Activated CD8-positive, alpha-beta memory T cell treated with anti-CD3 and anti-CD28 coated beads for 36 hours (primary cell): ENCODE measurements around the gene MTRFR. TPM values are rescaled to one million over a fixed set of nuclear protein-coding genes. Genes with fewer than 3 reads are reported as not detected.
"Not testable (repeated sequence)": the region's sequence is repeated elsewhere in the genome, so short reads cannot be mapped to it uniquely, and the experiment has no call there.

Experiments
- CTCF ChIA-PET: fragments of 350-600 bp; sonication (Branson Sonifier 250); formaldehyde crosslinking; loops from one replicate; lab custom pipeline; 2021; ENCODE audit warnings: antibody characterized with exemption; lab: Charles Lee
- POLR2A ChIA-PET: fragments of 350-600 bp; sonication (Branson Sonifier 250); formaldehyde crosslinking; loops from one replicate; lab custom pipeline; 2021; ENCODE audit warnings: antibody characterized with exemption; lab: Charles Lee
- total RNA-seq, 2 experiments: library from RNA; stranded (reverse); gene quantifications; one replicate each; pipeline ENCODE4 v1.2.3, GENCODE V29; 2021

Gene MTRFR
- 10 to 100 TPM; 27.1 to 28.0 TPM for total RNA-seq

- ChIA-PET CTCF (interaction anchor here (0.7 to 1.5 kb wide), 7 partner anchors 10 to 479 kb away, joined by 3 to 6 read pairs (median 3); partner anchors contain the start of gene OGFOD2), POLR2A (interaction anchor here (0.5 to 3.1 kb wide), 16 partner anchors 8 to 1457 kb away, joined by 3 to 32 read pairs (median 4); partner anchors contain the start of genes PITPNM2, RILPL2 and SBNO1)
Observed at GRCh38 chr12:123232807-123233504, at the start of gene MTRFR, which contains the start of gene MPHOSPH9. Gene MTRFR, plus strand, starts transcription at chr12:123233436. Its CDS starts 20,239 bp downstream, at chr12:123253675. Gene MPHOSPH9, minus strand, starts transcription at chr12:123233141. Its CDS starts 2,777 bp downstream, at chr12:123230364.

DNA sequence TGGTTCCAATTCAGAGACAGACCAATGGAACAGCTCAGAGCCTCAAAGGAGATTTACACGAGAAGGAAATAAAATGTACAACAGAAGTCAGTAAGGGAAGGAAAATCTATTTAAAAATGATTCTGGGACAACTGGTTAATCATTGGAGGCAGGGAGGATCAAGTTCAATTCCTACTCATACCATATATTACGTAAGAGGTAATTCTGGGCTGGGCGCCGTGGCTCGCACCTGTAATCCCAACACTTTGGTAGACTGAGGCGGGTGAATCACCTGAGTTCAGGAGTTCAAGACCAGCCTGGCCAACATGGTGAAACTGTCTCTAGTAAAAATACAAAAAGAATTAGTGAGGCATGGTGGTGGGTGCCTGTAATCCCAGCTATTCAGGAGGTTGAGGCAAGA is 45.6 kb upstream of the MTRFR start:
- ChIA-PET POLR2A (interaction anchor here (0.5 to 0.6 kb wide), 2 partner anchors 36 to 104 kb away, joined by 3 to 4 read pairs; no protein-coding TSS in a partner anchor), CTCF (no interaction called here)

- ChIA-PET CTCF (no interaction called here), POLR2A (no interaction called here)
Observed at GRCh38 chr12:123199936-123200335, 33.3 kb upstream of the MTRFR start.

DNA sequence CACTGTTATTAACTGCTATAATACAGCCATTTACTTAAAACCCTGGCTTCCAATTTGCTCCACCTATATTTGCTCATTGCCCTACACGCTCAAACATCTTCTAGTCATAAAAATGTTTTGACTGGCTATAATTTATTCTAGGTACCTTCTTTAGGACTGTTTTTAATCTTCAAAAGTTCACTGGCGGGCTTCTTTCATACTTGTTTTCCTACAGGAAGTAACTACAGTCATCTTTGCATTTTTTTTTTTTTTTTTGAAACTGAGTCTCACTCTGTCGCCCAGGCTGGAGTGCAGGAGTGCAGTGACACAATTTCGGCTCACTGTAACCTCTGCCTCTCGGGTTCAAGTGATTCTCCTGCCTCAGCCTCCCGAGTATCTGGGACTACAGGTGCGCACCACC is 32.8 kb upstream of the MTRFR start:
- CTCF ChIA-PET: no interaction called here

GRCh38 chr12:123206794-123207193 is 26.4 kb upstream of the MTRFR start:
- CTCF ChIA-PET, POLR2A ChIA-PET: not testable (repeated sequence)

More for the DNA sequence above, 32.8 kb upstream of the MTRFR start:
- POLR2A ChIA-PET: interaction anchor here (0.6 kb wide), 1 partner anchor 55 kb away, joined by 4 read pairs; no protein-coding TSS in a partner anchor

- CTCF ChIA-PET: not testable (repeated sequence)
Observed at GRCh38 chr12:123207815-123208214, 25.4 kb upstream of the MTRFR start.

DNA sequence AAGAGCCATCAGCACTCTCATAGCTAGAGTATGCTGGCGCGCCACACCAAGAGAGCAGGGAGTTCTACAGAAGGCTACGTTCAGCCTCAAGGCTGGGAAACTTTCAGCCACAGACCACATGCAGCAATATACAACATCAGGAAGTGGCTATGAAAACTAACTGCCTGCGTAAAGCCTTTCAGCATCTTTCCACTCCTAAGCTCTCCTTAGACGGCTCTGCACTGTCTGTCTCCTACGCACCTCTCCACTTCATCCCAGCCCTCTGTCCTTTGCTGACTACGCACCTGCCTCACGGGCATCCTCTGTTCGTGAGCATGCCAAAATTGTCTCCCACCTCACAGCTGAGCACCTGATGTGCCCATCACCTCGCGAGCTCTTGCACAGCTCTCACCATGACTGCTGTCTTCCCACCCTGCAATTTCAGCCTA is 10.0 kb upstream of the MTRFR start:
- CTCF ChIA-PET: interaction anchor here (0.6 to 2.7 kb wide), 3 partner anchors 10 to 35 kb away, joined by 3 to 11 read pairs (median 6); partner anchors contain the start of genes MPHOSPH9 and MTRFR
- POLR2A ChIA-PET: interaction anchor here (0.6 to 2.0 kb wide), 7 partner anchors 8 to 248 kb away, joined by 3 to 32 read pairs (median 3); partner anchors contain the start of genes MPHOSPH9, MTRFR and OGFOD2

More at GRCh38 chr12:123207815-123208214, 25.4 kb upstream of the MTRFR start:
- POLR2A ChIA-PET: not testable (repeated sequence)

- ChIA-PET CTCF (no interaction called here), POLR2A (no interaction called here)
Observed at GRCh38 chr12:123225443-123225842, 7.8 kb upstream of the MTRFR start.

DNA sequence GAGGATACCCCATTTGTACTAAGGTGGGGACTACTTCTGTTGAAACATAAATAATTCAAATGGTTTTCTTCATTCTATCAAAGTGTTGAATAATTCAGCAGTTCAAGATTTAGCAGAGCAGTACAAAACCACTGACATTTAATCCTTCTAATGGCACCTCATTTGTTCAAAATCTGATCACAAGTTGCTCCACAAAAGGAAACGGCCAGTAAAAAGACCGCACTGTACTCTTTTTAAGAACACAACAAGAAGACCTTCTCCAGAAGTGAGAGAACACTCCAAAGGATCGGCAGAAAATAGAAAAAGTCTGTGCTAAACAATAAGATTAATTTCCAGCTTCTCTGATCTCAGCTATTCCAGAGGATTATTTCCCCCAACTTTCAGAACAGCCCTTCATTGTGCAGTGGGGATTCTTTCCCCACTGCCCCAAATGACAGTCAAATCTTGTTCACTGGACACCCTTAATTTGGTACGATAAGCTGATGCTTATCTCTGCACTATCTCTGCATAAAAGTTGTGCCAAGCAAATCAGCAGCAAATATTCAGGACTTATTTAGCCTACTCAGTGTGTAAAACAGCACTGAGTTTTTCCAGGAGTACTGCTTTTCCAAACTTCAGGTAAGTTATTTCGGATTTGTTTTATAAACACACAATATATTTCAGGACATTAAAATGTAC is 5.5 kb upstream of the MTRFR start:
- POLR2A ChIA-PET: no interaction called here
- CTCF ChIA-PET: interaction anchor here (1.8 kb wide), 1 partner anchor 10 kb away, joined by 9 read pairs; no protein-coding TSS in a partner anchor

DNA sequence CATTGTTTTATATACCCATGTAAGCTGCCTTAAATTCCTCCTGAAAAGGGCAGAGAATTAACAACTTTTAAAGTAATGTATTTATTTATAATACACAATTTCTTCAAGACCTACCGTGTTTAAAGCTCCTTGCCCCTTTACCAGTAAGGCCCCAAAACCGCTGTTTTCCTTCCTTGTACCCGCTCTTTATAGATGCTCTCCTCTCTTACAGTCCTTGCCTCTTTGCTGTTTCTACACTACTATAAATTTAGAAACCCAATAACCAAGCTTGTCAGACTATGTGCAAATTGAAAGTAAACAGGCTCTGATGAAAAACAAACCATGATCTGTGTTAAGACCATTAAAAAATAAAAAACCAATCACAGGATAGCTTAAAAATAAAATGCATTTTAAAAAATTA is 4.2 kb upstream of the MTRFR start:
- ChIA-PET POLR2A (interaction anchor here (0.6 kb wide), 1 partner anchor 394 kb away, joined by 3 read pairs; no protein-coding TSS in a partner anchor), CTCF (interaction anchor here (1.0 to 1.5 kb wide), 2 partner anchors 9 to 186 kb away, joined by 3 to 7 read pairs; no protein-coding TSS in a partner anchor)

DNA sequence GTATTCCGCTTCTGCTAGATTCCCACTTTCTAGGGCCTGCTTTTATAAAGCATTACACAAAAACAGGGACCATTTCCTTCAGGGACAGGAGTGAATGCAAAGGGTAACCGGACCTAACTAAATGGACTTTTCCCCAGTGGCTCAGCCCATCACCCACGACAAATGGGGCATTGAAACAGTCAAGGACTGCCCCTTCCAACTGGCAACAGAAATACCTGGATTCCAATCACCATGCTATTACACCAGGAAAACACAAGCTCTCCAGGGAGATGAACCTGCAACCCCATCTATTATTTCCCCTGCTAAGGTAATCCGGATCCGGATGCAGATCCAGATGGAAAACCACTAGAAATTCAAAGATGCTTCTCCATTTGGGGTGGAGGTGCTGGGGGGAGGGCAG is 1.3 kb upstream of the MTRFR start:
- ChIA-PET CTCF (no interaction called here), POLR2A (interaction anchor here (0.7 to 3.1 kb wide), 7 partner anchors 8 to 204 kb away, joined by 3 to 32 read pairs (median 4); partner anchors contain the start of genes PITPNM2, RILPL2 and SBNO1)

- ChIA-PET CTCF (interaction anchor here (0.7 to 1.3 kb wide), 5 partner anchors 9 to 258 kb away, joined by 3 to 6 read pairs (median 4); partner anchors contain the start of gene OGFOD2), POLR2A (interaction anchor here (0.5 to 3.1 kb wide), 11 partner anchors 9 to 263 kb away, joined by 3 to 32 read pairs (median 4); partner anchors contain the start of genes PITPNM2, RILPL2 and SBNO1)
Observed at GRCh38 chr12:123232472-123232806, 797 bp upstream of the MTRFR start.

DNA sequence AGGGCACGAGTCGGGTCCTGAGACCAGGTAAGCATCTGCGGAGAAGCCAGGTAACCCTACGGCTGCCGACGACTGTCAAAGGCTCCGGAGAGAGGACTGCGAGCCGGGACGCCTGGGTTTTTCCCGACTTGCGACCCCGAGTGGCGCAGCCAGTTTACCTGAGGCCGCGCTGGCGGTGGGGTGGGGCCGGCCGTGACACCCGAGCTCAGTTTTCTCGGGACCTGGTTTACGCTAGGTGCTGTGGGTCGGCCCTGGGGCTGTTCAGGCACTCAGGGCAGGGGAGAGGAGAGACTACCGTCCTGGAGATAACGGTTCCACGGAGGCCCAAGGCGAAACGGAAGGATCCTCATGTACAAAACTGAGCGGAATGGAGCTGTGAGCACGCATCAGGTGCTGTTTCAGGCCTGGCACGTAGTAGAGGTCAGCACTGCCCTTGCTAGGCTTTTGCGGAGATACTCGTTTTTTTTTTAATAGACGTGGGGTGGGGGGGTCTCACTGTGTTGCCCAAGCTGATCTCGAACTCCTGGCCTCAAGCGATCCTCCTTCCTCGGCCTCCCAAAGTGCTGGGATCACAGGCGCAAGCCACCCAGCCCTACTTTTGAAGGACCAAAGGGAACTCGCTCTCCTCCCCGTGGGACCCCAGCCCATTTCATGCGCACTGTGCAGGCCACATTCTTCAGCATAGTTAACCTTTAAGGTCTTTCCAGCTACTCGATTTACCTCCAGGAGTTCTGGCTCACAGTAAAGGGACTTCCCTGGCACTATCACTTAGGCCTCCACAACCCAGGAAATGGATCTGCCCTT is 471 bp downstream of the MTRFR start:
- ChIA-PET POLR2A (interaction anchor here (0.6 to 3.1 kb wide), 11 partner anchors 10 to 257 kb away, joined by 3 to 32 read pairs (median 5); partner anchors contain the start of genes RILPL2 and SBNO1), CTCF (interaction anchor here (0.6 to 1.5 kb wide), 7 partner anchors 10 to 761 kb away, joined by 3 to 6 read pairs (median 3); partner anchors contain the start of gene OGFOD2)

DNA sequence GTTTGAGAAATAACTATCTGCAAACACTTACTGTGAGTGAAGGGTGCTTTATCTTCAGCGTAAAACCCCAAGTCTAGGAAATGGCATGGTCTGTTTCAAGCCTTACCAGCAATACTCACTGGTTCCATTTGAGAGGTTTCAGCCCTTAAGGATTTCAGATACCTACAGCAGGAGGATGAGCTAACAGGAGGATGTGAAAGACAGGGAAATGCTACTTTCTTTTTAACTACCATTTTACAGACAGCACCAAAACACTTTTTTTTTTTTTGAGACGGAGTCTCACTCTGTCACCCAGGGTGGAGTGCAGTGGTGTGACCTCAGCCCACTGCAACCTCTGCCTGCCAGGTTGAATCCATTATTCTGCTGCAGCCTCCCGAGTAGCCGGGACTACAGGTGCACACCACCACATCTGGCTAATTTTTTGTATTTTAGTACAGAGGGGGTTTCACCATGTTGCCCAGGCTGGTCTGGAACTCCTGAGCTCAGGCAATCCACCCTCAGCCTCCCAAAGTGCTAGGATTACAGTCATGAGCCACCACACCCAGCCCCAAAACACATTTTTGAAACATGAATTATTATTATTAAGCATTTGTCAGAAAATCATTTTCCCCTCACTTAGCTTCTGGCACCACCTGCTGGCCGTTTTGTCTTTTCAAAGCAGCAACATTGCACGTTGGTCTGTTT is 4.6 kb downstream of the MTRFR start:
- POLR2A ChIA-PET: interaction anchor here (0.6 to 1.3 kb wide), 2 partner anchors 15 to 33 kb away, joined by 3 read pairs; no protein-coding TSS in a partner anchor
- CTCF ChIA-PET: interaction anchor here (0.6 to 2.0 kb wide), 19 partner anchors 9 to 365 kb away, joined by 3 to 11 read pairs (median 4); partner anchors contain the start of genes ABCB9, ARL6IP4 and DDX55

GRCh38 chr12:123238330-123238682 is 5.1 kb downstream of the MTRFR start:
- POLR2A ChIA-PET: interaction anchor here (0.6 to 1.3 kb wide), 2 partner anchors 15 to 33 kb away, joined by 3 read pairs; no protein-coding TSS in a partner anchor
- CTCF ChIA-PET: interaction anchor here (0.6 to 2.0 kb wide), 19 partner anchors 9 to 364 kb away, joined by 3 to 11 read pairs (median 4); partner anchors contain the start of genes ABCB9, ARL6IP4 and DDX55

DNA sequence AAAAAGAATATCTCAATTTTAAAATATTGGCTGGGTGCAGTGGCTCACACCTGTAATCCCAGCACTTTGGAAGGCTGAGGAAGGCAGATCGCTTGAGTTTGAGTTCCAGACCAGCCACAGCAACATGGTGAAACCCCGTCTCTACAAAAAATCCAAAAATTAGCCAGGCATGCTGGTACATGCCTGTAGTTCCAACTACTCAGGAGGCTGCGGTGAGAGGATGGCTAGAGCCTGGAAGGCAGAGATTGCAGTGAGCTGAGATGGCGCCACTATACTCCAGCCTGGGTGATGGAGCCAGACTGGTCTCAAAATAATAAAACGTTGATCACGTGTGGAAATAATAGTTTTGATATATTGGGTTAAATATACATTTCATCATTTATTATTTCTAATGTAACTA is 5.7 kb downstream of the MTRFR start:
- ChIA-PET POLR2A (interaction anchor here (1.3 kb wide), 1 partner anchor 16 kb away, joined by 3 read pairs; no protein-coding TSS in a partner anchor), CTCF (interaction anchor here (0.6 to 2.0 kb wide), 5 partner anchors 10 to 124 kb away, joined by 3 to 11 read pairs (median 4); no protein-coding TSS in a partner anchor)
